ENCODE results near the gene ZYG11A.

Gene ZYG11A

DNA sequence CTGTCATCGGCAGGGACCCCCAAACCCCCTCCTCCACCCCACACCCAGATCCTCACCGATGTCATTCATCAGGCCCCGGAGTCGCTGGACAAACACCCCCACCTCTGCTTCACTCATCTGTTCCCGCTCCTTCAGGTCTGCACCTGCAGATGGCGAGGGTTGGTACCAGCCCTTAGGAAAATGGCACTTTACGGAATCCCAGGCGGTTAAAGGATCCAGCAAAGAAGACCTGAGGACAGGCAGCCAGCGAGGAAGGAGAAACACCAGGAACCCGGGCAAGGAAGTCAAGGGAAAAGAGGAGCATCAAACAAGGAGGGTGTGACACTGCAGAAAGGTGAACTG, 65.2 kb downstream of the ZYG11A start:
- ChIA-PET POLR2A (ENCODE audit: low non-redundant PET) (no interaction called here), CTCF (no interaction called here)
- DNase-seq (ENCODE audit: low spot score): no peak
- TF ChIP-seq, protein P1, sequence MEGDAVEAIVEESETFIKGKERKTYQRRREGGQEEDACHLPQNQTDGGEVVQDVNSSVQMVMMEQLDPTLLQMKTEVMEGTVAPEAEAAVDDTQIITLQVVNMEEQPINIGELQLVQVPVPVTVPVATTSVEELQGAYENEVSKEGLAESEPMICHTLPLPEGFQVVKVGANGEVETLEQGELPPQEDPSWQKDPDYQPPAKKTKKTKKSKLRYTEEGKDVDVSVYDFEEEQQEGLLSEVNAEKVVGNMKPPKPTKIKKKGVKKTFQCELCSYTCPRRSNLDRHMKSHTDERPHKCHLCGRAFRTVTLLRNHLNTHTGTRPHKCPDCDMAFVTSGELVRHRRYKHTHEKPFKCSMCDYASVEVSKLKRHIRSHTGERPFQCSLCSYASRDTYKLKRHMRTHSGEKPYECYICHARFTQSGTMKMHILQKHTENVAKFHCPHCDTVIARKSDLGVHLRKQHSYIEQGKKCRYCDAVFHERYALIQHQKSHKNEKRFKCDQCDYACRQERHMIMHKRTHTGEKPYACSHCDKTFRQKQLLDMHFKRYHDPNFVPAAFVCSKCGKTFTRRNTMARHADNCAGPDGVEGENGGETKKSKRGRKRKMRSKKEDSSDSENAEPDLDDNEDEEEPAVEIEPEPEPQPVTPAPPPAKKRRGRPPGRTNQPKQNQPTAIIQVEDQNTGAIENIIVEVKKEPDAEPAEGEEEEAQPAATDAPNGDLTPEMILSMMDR (conservative IDR thresholded peaks at IDR 0.05; ENCODE audit: low read depth): no peak
- H3K27ac ChIP-seq: no peak overlapping the region

DNA sequence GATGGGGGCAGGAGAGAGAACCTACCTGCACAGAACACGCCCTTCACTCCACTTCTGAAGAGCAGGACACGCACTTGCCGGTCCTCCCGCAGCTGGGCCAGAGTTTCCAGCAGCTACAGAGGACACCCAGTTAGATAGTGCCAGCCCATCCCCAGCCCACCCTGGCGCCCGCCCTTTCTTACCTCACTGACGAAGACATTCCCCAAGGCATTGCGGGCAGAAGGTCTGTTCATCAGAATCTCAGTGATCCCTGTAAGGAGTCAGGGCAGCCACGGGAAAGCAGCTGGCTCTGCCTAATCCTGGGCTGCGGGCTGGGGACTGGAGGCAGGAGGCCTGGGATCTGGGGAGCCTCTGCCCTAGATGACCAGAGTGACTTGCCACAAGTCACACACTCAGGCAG, 69.0 kb downstream of the ZYG11A start:
- ChIA-PET POLR2A (ENCODE audit: low non-redundant PET) (interaction anchor here (0.5 kb wide), 1 partner anchor 1296 kb away, joined by 3 read pairs; no protein-coding TSS in a partner anchor), CTCF (no interaction called here)
- no peak for DNase-seq (ENCODE audit: low spot score)
- no peak overlapping the region for H3K27ac ChIP-seq
- TF ChIP-seq, protein P1 (conservative IDR thresholded peaks at IDR 0.05; ENCODE audit: low read depth): no peak

DNA sequence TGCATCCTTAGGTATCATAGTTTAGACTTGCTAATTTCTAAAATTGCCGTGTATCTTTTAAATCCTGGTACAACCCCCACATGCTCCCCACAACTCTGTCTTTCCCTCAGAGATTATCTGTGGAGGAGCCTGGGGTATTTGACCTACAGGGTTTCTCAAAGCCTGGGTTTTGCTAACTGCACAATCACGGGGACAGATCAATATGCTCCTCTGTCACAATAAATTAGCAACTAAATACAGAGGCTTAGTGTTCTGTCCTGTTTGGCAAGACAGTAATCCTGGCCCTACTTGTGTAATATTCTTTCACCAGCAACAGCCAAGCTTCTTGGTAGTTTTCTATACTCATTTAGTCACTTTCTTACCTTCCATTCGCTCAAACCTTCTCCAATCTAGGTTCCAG, 70.5 kb downstream of the ZYG11A start:
- H3K27ac ChIP-seq: no peak overlapping the region
- ChIA-PET POLR2A (ENCODE audit: low non-redundant PET) (no interaction called here), CTCF (no interaction called here)
- no peak for DNase-seq (ENCODE audit: low spot score)
- TF ChIP-seq, protein P1 (conservative IDR thresholded peaks at IDR 0.05; ENCODE audit: low read depth): no peak

- ChIA-PET CTCF (no interaction called here), POLR2A (ENCODE audit: low non-redundant PET) (no interaction called here)
- no peak overlapping the region for H3K27ac ChIP-seq
- no peak for DNase-seq (ENCODE audit: low spot score)
- TF ChIP-seq, protein P1 (conservative IDR thresholded peaks at IDR 0.05; ENCODE audit: low read depth): no peak
Observed at GRCh38 chr1:52913537-52913936, 71.0 kb downstream of the ZYG11A start.

GRCh38 chr1:52914463-52914862, 71.9 kb downstream of the ZYG11A start:
- ChIA-PET CTCF (interaction anchor here (0.6 kb wide), 1 partner anchor 72 kb away, joined by 3 read pairs; no protein-coding TSS in a partner anchor), POLR2A (ENCODE audit: low non-redundant PET) (interaction anchor here (0.6 kb wide), 1 partner anchor 25 kb away, joined by 3 read pairs; no protein-coding TSS in a partner anchor)
- TF ChIP-seq, protein P1 (conservative IDR thresholded peaks at IDR 0.05; ENCODE audit: low read depth): no peak
- H3K27ac ChIP-seq: no peak overlapping the region
- no peak for DNase-seq (ENCODE audit: low spot score)

GRCh38 chr1:52915211-52915854, 72.8 kb downstream of the ZYG11A start:
- no peak for DNase-seq (ENCODE audit: low spot score)
- ChIA-PET POLR2A (ENCODE audit: low non-redundant PET) (no interaction called here), CTCF (interaction anchor here (0.6 kb wide), 1 partner anchor 119 kb away, joined by 3 read pairs; no protein-coding TSS in a partner anchor)
- TF ChIP-seq, protein P1 (conservative IDR thresholded peaks at IDR 0.05; ENCODE audit: low read depth): no peak
- no peak overlapping the region for H3K27ac ChIP-seq

All from RWPE1 (cell line).